WTC11 (cell line): ENCODE results near the gene HYI. TPM values are rescaled to one million over a fixed set of nuclear protein-coding genes. Genes with fewer than 3 reads are reported as not detected.

ENCODE experiments used
- ATAC-seq: fragments of 200-7000 bp; cut with Tn5 transposase; 2 replicates; pipeline ENCODE4 v1.10.0; 2021; ENCODE audit warnings: mild to moderate bottlenecking, moderate library complexity
- CTCF ChIA-PET: fragments of 300-600 bp; sonication (Branson Sonifier 250); formaldehyde crosslinking; loops from one replicate; lab custom pipeline; 2021; ENCODE audit warnings: antibody characterized with exemption; lab: Charles Lee
- POLR2A ChIA-PET: fragments of 350-600 bp; sonication (Branson Sonifier 250); formaldehyde crosslinking; loops from one replicate; lab custom pipeline; 2021; ENCODE audit warnings: antibody characterized with exemption; lab: Charles Lee
- DNase-seq: peaks from one replicate; pipeline ENCODE4 v3.0.0; 2021; ENCODE audit warnings: low spot score
- H3K27ac Mint-ChIP-seq: 2 replicates; pipeline ENCODE4 v1.8.0; 2021; ENCODE audit warnings: mixed read lengths
- H3K27me3 Mint-ChIP-seq: 2 replicates; pipeline ENCODE4 v1.8.0; 2021; ENCODE audit warnings: low read depth, mild to moderate bottlenecking, moderate library complexity, mixed read lengths
- H3K36me3 Mint-ChIP-seq: 2 replicates; pipeline ENCODE4 v1.8.0; 2021; ENCODE audit warnings: mixed read lengths
- H3K4me1 Mint-ChIP-seq: 2 replicates; pipeline ENCODE4 v1.8.0; 2022; ENCODE audit warnings: mixed read lengths
- H3K4me3 Mint-ChIP-seq: 2 replicates; pipeline ENCODE4 v1.8.0; 2021; ENCODE audit warnings: mild to moderate bottlenecking, moderate library complexity, mixed read lengths
- H3K9me3 Mint-ChIP-seq: 2 replicates; pipeline ENCODE4 v1.8.0; 2021; ENCODE audit warnings: mixed read lengths
- GTF2I ChIP-seq: fragments of 250-450 bp; sonication (Bioruptor Pico); conservative IDR thresholded peaks from 2 replicates; pipeline ENCODE4 v1.4.0; 2021; ENCODE audit warnings: mild to moderate bottlenecking
- NFE2L1 ChIP-seq: sonication (generic); formaldehyde crosslinking; IDR thresholded peaks from 2 replicates; pipeline ENCODE4 v1.8.1; 2023; ENCODE audit warnings: missing genetic modification reagents
- NFYB ChIP-seq: sonication (generic); formaldehyde crosslinking; conservative IDR thresholded peaks from 2 replicates; pipeline ENCODE4 v1.8.0; 2022; ENCODE audit warnings: low read depth, missing genetic modification reagents
- NR2C2 ChIP-seq: sonication (generic); formaldehyde crosslinking; IDR thresholded peaks from 2 replicates; pipeline ENCODE4 v1.8.0; 2022; ENCODE audit warnings: mild to moderate bottlenecking, missing genetic modification reagents
- NR3C1 ChIP-seq: sonication (generic); formaldehyde crosslinking; conservative IDR thresholded peaks from 2 replicates; pipeline ENCODE4 v1.8.1; 2023; ENCODE audit warnings: low read depth, mild to moderate bottlenecking, missing genetic modification reagents
- ZNF423 ChIP-seq: fragments of 250-450 bp; sonication (Bioruptor Pico); IDR thresholded peaks from 2 replicates; pipeline ENCODE4 v2.1.2; 2022; ENCODE audit warnings: mild to moderate bottlenecking, moderate library complexity
- ZNF671 ChIP-seq: fragments of 250-450 bp; sonication (Bioruptor Pico); IDR thresholded peaks from 2 replicates; pipeline ENCODE4 v1.8.0; 2021; ENCODE audit warnings: mild to moderate bottlenecking
- total RNA-seq: library from RNA; stranded (reverse); gene quantifications from 3 replicates; pipeline ENCODE4 v1.2.3, GENCODE V29; 2021
- TF ChIP-seq, protein P1 (sequence below): fragments of 250-450 bp; sonication (Bioruptor Pico); IDR thresholded peaks from 2 replicates; pipeline ENCODE4 v1.9.0; 2021; ENCODE audit warnings: mild to moderate bottlenecking, borderline replicate concordance
- TF ChIP-seq, protein P2 (sequence below): fragments of 250-450 bp; sonication (Bioruptor Pico); IDR thresholded peaks from 2 replicates; pipeline ENCODE4 v1.8.0; 2021; ENCODE audit warnings: mild to moderate bottlenecking
- TF ChIP-seq, protein P3 (sequence below): sonication (generic); formaldehyde crosslinking; IDR thresholded peaks from 2 replicates; pipeline ENCODE4 v1.8.0; 2022; ENCODE audit warnings: mild to moderate bottlenecking, missing genetic modification reagents
- TF ChIP-seq, protein P4 (sequence below): sonication (generic); formaldehyde crosslinking; IDR thresholded peaks from 2 replicates; pipeline ENCODE4 v1.8.0; 2023; ENCODE audit warnings: missing genetic modification reagents
- TF ChIP-seq, protein P5 (sequence below): sonication (generic); formaldehyde crosslinking; IDR thresholded peaks from 2 replicates; pipeline ENCODE4 v1.8.1; 2023; ENCODE audit warnings: mild to moderate bottlenecking, missing genetic modification reagents, moderate library complexity
- TF ChIP-seq, protein P6 (sequence below): sonication (generic); formaldehyde crosslinking; IDR thresholded peaks from 2 replicates; pipeline ENCODE4 v1.8.1; 2023; ENCODE audit warnings: mild to moderate bottlenecking, missing genetic modification reagents, moderate library complexity
- TF ChIP-seq, protein P7 (sequence below): sonication (generic); formaldehyde crosslinking; IDR thresholded peaks from 2 replicates; pipeline ENCODE4 v1.8.1; 2023; ENCODE audit warnings: mild to moderate bottlenecking, missing genetic modification reagents
- TF ChIP-seq, protein P8 (sequence below): sonication (generic); formaldehyde crosslinking; IDR thresholded peaks from 2 replicates; pipeline ENCODE4 v1.8.1; 2022; ENCODE audit warnings: missing genetic modification reagents, borderline replicate concordance

Gene HYI
- total RNA-seq, 1 experiment from 2014 or later = 23.2 TPM

DNA sequence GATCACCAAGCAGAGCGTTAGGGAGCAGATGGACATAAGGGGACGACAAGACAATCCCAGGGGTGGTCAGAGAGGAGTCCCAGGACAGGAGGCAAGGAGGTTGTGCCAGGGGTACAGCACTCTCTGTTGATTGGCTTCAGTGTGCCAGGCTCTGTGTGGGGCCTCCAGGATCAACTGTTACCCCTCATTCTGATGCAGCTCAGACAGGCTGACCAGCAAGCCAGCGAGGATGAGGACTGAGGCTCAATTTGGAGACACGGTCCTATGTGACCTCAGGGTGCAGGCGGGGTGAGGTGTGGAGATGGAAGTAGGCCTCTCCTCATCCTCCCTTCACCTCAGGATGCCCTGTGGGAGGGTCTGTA is 4.0 kb downstream of the HYI start (continued):
- TF ChIP-seq, protein P1, sequence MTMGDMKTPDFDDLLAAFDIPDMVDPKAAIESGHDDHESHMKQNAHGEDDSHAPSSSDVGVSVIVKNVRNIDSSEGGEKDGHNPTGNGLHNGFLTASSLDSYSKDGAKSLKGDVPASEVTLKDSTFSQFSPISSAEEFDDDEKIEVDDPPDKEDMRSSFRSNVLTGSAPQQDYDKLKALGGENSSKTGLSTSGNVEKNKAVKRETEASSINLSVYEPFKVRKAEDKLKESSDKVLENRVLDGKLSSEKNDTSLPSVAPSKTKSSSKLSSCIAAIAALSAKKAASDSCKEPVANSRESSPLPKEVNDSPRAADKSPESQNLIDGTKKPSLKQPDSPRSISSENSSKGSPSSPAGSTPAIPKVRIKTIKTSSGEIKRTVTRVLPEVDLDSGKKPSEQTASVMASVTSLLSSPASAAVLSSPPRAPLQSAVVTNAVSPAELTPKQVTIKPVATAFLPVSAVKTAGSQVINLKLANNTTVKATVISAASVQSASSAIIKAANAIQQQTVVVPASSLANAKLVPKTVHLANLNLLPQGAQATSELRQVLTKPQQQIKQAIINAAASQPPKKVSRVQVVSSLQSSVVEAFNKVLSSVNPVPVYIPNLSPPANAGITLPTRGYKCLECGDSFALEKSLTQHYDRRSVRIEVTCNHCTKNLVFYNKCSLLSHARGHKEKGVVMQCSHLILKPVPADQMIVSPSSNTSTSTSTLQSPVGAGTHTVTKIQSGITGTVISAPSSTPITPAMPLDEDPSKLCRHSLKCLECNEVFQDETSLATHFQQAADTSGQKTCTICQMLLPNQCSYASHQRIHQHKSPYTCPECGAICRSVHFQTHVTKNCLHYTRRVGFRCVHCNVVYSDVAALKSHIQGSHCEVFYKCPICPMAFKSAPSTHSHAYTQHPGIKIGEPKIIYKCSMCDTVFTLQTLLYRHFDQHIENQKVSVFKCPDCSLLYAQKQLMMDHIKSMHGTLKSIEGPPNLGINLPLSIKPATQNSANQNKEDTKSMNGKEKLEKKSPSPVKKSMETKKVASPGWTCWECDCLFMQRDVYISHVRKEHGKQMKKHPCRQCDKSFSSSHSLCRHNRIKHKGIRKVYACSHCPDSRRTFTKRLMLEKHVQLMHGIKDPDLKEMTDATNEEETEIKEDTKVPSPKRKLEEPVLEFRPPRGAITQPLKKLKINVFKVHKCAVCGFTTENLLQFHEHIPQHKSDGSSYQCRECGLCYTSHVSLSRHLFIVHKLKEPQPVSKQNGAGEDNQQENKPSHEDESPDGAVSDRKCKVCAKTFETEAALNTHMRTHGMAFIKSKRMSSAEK (CRISPR knock-in tag) = no peak

DNA sequence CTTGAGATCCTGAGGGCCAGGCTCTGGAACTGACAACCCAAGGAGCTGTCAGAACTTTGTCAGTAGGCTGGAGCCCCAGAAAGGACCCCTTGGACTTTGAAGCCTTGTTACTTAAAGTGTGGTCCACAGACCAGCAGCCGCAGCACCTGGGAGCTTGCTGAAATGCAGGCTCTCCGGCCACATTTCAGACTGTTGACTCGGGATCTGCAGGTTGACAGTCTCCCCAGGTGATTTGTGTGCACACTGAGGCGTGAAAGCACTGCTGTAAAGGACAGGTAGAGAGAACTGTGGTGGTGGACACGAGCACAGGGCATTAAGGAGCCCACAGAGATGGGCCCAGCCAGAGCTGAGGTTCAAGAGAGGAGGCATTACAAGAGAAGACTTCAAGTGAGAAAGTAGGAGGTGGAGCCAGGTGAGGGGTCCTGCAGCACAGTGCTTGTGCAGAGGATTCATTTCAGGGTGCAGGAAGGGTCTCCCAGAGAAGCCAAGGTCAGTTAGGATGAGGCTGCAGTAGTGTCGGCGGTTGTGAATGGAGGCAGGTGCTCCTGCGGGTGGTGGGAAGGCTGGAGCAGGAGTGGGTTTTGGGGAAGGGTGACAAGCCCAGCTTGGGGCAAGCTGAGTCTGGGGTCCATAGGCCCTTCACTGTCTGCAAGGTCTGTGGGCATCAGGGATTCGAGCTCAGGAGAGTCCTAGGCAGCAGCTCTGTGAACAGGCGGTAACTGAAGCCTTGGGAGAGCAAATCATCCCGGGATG is 4.6 kb downstream of the HYI start:
- no peak overlapping the region for H3K4me3 Mint-ChIP-seq
- ChIA-PET CTCF (no interaction called here), POLR2A (no interaction called here)
- peaks cover 16% of the 10 kb centered on the region for H3K4me1 Mint-ChIP-seq
- no peaks in the 10 kb centered on the region; the same call in 1 of the 2 replicates for H3K27me3 Mint-ChIP-seq
- peaks cover 57% of the 10 kb centered on the region for H3K36me3 Mint-ChIP-seq
- no peak for ATAC-seq
- TF ChIP-seq, protein P2, sequence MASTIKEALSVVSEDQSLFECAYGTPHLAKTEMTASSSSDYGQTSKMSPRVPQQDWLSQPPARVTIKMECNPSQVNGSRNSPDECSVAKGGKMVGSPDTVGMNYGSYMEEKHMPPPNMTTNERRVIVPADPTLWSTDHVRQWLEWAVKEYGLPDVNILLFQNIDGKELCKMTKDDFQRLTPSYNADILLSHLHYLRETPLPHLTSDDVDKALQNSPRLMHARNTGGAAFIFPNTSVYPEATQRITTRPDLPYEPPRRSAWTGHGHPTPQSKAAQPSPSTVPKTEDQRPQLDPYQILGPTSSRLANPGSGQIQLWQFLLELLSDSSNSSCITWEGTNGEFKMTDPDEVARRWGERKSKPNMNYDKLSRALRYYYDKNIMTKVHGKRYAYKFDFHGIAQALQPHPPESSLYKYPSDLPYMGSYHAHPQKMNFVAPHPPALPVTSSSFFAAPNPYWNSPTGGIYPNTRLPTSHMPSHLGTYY = no peak
- TF ChIP-seq NR2C2 (CRISPR knock-in tag) = no peak
- no peak for TF ChIP-seq NFYB
- TF ChIP-seq, protein P3, sequence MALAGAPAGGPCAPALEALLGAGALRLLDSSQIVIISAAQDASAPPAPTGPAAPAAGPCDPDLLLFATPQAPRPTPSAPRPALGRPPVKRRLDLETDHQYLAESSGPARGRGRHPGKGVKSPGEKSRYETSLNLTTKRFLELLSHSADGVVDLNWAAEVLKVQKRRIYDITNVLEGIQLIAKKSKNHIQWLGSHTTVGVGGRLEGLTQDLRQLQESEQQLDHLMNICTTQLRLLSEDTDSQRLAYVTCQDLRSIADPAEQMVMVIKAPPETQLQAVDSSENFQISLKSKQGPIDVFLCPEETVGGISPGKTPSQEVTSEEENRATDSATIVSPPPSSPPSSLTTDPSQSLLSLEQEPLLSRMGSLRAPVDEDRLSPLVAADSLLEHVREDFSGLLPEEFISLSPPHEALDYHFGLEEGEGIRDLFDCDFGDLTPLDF (CRISPR knock-in tag) = no peak
- TF ChIP-seq ZNF423 = no peak
- TF ChIP-seq, protein P4, sequence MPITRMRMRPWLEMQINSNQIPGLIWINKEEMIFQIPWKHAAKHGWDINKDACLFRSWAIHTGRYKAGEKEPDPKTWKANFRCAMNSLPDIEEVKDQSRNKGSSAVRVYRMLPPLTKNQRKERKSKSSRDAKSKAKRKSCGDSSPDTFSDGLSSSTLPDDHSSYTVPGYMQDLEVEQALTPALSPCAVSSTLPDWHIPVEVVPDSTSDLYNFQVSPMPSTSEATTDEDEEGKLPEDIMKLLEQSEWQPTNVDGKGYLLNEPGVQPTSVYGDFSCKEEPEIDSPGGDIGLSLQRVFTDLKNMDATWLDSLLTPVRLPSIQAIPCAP (CRISPR knock-in tag) = no peak
- TF ChIP-seq NFE2L1 (CRISPR knock-in tag) = no peak
- TF ChIP-seq, all 79 proteins: peak for 0
- no peak overlapping the region for H3K27ac Mint-ChIP-seq
- DNase-seq = no peak
- no peaks in the 10 kb centered on the region for H3K9me3 Mint-ChIP-seq

DNA sequence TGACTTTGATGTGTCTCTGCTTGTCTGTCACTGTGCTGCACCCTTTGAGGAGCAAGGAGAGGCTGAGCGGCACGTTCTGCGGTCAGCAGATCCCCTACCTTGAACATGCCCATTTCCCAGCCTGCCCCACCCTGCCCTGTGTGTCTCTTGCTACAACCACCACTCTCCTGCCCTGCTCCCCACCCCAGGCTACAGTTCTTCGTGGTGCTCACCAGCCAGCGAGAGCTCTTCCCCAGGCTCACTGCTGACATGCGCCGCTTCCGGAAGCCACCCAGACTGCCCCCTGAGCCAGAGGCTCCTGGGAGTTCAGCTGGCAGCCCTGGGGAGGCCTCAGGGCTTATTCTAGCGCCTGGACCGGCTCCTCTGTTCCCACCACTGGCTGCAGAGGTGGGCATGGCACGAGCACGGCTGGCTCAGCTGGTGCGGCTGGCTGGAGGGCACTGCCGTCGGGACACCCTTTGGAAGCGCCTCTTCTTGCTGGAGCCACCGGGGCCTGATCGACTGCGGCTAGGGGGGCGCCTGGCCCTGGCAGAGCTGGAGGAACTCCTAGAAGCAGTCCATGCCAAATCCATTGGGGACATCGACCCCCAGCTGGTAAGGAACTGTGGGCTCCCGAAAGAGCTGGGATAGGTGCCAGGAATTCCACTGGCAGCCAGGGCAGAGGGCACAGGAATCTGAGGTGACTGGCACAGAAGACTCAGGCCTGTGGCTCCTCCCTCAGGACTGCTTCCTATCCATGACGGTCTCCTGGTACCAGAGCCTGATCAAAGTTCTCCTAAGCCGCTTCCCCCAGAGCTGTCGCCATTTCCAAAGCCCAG is 5.6 kb downstream of the HYI start:
- Mint-ChIP-seq H3K4me3 (no peak overlapping the region), H3K4me1 (peaks cover 12% of the 10 kb centered on the region), H3K27ac (no peak overlapping the region), H3K27me3 (no peaks in the 10 kb centered on the region; the same call in 1 of the 2 replicates), H3K36me3 (peaks cover 57% of the 10 kb centered on the region), H3K9me3 (no peaks in the 10 kb centered on the region)
- ChIA-PET POLR2A (interaction anchor here (0.6 kb wide), 1 partner anchor 264 kb away, joined by 3 read pairs; no protein-coding TSS in a partner anchor), CTCF (no interaction called here)
- ATAC-seq (no peak), DNase-seq (no peak)
- TF ChIP-seq ZNF671 (CRISPR knock-in tag) (no peak), GTF2I (CRISPR knock-in tag) (no peak), NR3C1 (no peak)
- TF ChIP-seq, protein P5, sequence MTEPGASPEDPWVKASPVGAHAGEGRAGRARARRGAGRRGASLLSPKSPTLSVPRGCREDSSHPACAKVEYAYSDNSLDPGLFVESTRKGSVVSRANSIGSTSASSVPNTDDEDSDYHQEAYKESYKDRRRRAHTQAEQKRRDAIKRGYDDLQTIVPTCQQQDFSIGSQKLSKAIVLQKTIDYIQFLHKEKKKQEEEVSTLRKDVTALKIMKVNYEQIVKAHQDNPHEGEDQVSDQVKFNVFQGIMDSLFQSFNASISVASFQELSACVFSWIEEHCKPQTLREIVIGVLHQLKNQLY = no peak
- TF ChIP-seq, protein P6, sequence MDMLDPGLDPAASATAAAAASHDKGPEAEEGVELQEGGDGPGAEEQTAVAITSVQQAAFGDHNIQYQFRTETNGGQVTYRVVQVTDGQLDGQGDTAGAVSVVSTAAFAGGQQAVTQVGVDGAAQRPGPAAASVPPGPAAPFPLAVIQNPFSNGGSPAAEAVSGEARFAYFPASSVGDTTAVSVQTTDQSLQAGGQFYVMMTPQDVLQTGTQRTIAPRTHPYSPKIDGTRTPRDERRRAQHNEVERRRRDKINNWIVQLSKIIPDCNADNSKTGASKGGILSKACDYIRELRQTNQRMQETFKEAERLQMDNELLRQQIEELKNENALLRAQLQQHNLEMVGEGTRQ = no peak
- TF ChIP-seq, protein P7, sequence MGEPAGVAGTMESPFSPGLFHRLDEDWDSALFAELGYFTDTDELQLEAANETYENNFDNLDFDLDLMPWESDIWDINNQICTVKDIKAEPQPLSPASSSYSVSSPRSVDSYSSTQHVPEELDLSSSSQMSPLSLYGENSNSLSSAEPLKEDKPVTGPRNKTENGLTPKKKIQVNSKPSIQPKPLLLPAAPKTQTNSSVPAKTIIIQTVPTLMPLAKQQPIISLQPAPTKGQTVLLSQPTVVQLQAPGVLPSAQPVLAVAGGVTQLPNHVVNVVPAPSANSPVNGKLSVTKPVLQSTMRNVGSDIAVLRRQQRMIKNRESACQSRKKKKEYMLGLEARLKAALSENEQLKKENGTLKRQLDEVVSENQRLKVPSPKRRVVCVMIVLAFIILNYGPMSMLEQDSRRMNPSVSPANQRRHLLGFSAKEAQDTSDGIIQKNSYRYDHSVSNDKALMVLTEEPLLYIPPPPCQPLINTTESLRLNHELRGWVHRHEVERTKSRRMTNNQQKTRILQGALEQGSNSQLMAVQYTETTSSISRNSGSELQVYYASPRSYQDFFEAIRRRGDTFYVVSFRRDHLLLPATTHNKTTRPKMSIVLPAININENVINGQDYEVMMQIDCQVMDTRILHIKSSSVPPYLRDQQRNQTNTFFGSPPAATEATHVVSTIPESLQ (CRISPR knock-in tag) = no peak
- TF ChIP-seq, protein P8, sequence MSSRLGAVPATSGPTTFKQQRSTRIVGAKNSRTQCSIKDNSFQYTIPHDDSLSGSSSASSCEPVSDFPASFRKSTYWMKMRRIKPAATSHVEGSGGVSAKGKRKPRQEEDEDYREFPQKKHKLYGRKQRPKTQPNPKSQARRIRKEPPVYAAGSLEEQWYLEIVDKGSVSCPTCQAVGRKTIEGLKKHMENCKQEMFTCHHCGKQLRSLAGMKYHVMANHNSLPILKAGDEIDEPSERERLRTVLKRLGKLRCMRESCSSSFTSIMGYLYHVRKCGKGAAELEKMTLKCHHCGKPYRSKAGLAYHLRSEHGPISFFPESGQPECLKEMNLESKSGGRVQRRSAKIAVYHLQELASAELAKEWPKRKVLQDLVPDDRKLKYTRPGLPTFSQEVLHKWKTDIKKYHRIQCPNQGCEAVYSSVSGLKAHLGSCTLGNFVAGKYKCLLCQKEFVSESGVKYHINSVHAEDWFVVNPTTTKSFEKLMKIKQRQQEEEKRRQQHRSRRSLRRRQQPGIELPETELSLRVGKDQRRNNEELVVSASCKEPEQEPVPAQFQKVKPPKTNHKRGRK = no peak
